HG02884 (cell line): Measurements from ENCODE around the gene IL23R.
"Not testable (repeated sequence)": the region's sequence is repeated elsewhere in the genome, so short reads cannot be mapped to it uniquely, and the experiment has no call there.

Source experiments
- ATAC-seq: cut with Tn5 transposase; IDR thresholded peaks from one replicate; pipeline ENCODE4 v1.9.1; 2021; ENCODE audit warnings: mild to moderate bottlenecking, moderate library complexity; ENCODE audit not compliant: unreplicated experiment

Gene IL23R

GRCh38 chr1:67191668-67192520 is 25.6 kb downstream of the IL23R start:
- ATAC-seq = no peak

GRCh38 chr1:67192902-67193301 is 26.6 kb downstream of the IL23R start:
- no peak for ATAC-seq

GRCh38 chr1:67193704-67194103 is 27.4 kb downstream of the IL23R start:
- no peak for ATAC-seq

GRCh38 chr1:67194209-67194863 is 28.1 kb downstream of the IL23R start:
- ATAC-seq = peak; percentile 75

- no peak for ATAC-seq
These were observed 34.5 kb downstream of the IL23R start for GRCh38 chr1:67200755-67201154.

GRCh38 chr1:67201891-67202290 is 35.6 kb downstream of the IL23R start:
- no peak for ATAC-seq

GRCh38 chr1:67204298-67204980 is 38.2 kb downstream of the IL23R start:
- no peak for ATAC-seq

- ATAC-seq = not testable (repeated sequence)
These were observed 41.1 kb downstream of the IL23R start for GRCh38 chr1:67207398-67207797.

GRCh38 chr1:67208217-67208616 is 42.0 kb downstream of the IL23R start:
- ATAC-seq = no peak

GRCh38 chr1:67209521-67209920 is 43.3 kb downstream of the IL23R start:
- no peak for ATAC-seq

- peak; percentile 36 for ATAC-seq
These were observed 45.6 kb downstream of the IL23R start for GRCh38 chr1:67211589-67212563.

- ATAC-seq = no peak
These were observed 46.9 kb downstream of the IL23R start for GRCh38 chr1:67213164-67213563.

- no peak for ATAC-seq
These were observed 47.7 kb downstream of the IL23R start for GRCh38 chr1:67213948-67214347.

- ATAC-seq = peak; percentile 65
These were observed 48.3 kb downstream of the IL23R start for GRCh38 chr1:67214420-67215174.

- no peak for ATAC-seq
These were observed 50.1 kb downstream of the IL23R start for GRCh38 chr1:67216401-67216800.

- no peak for ATAC-seq
These were observed 51.2 kb downstream of the IL23R start for GRCh38 chr1:67217417-67217816.

- ATAC-seq = no peak
These were observed 51.7 kb downstream of the IL23R start for GRCh38 chr1:67217938-67218337.

- no peak for ATAC-seq
These were observed 58.6 kb downstream of the IL23R start for GRCh38 chr1:67224856-67225255.

GRCh38 chr1:67226688-67227087 is 60.4 kb downstream of the IL23R start:
- ATAC-seq = no peak

GRCh38 chr1:67227196-67227595 is 60.9 kb downstream of the IL23R start:
- ATAC-seq = no peak
